H1 (cell line): Measurements from ENCODE around the gene ASTN2. TPM values are rescaled to one million over a fixed set of nuclear protein-coding genes. Genes with fewer than 3 reads are reported as not detected.

Experiments
- CTCF ChIA-PET: fragments of 300-600 bp; sonication (Branson Sonifier 250); formaldehyde crosslinking; loops from one replicate; lab custom pipeline; 2021; ENCODE audit not compliant: partially characterized antibody; lab: Charles Lee
- POLR2A ChIA-PET: fragments of 300-600 bp; sonication (Branson Sonifier 250); formaldehyde crosslinking; loops from one replicate; lab custom pipeline; 2021; ENCODE audit warnings: inconsistent platforms; ENCODE audit not compliant: partially characterized antibody; lab: Charles Lee
- DNase-seq, 2 experiments: peaks; one replicate each; pipeline versions ENCODE4 v3.0.0 to v3.0.0-alpha.2; 2010 to 2022; ENCODE audit warnings: low spot score in 2 of 2, low read depth in 1 of 2, mixed read lengths in 1 of 2
- FAIRE-seq: peaks from 2 replicates; lab custom pipeline; 2011; peaks lifted over from hg19 to GRCh38; lab: Jason Lieb, UNC
- H2AFZ ChIP-seq: 2 replicates; pipeline ENCODE4 v1.8.1; 2012; ENCODE audit warnings: low read length, inconsistent platforms
- H2AK5ac ChIP-seq: 2 replicates; pipeline ENCODE4 v1.6.1; 2013; ENCODE audit warnings: low read depth, low read length
- H2BK120ac ChIP-seq: replicated peaks from 2 replicates; pipeline ENCODE3; 2013; ENCODE audit warnings: low read depth, low read length, inconsistent platforms
- H2BK12ac ChIP-seq: 2 replicates; pipeline ENCODE4 v1.6.1; 2013; ENCODE audit warnings: low read depth, low read length
- H2BK15ac ChIP-seq: 2 replicates; pipeline ENCODE4 v1.6.1; 2013; ENCODE audit warnings: low read length
- H2BK20ac ChIP-seq: 2 replicates; pipeline ENCODE4 v1.6.1; 2013; ENCODE audit warnings: low read length
- H2BK5ac ChIP-seq: 2 replicates; pipeline ENCODE4 v1.6.1; 2013; ENCODE audit warnings: low read depth, low read length
- H3K14ac ChIP-seq: 2 replicates; pipeline ENCODE4 v1.6.1; 2013; ENCODE audit warnings: inconsistent platforms; ENCODE audit not compliant: insufficient read length
- H3K18ac ChIP-seq: 2 replicates; pipeline ENCODE4 v1.6.1; 2013; ENCODE audit warnings: low read length; ENCODE audit errors: extremely low read depth
- H3K23ac ChIP-seq: 2 replicates; pipeline ENCODE4 v1.6.1; 2013; ENCODE audit warnings: inconsistent platforms; ENCODE audit not compliant: insufficient read length
- H3K23me2 ChIP-seq: 2 replicates; pipeline ENCODE4 v1.6.1; 2013; ENCODE audit warnings: low read depth, low read length
- H3K27ac ChIP-seq: 2 replicates; pipeline ENCODE4 v1.6.1; 2011; ENCODE audit warnings: low read depth, low read length, inconsistent platforms
- H3K27me3 ChIP-seq, 4 experiments: replicated peaks in 1 of 4; 1 replicate in 1 of 4; 2 replicates in 3 of 4; pipeline versions ENCODE4 v1.6.1 to v1.8.1; 2011 to 2013; ENCODE audit warnings: low read length in 3 of 4, mild to moderate bottlenecking in 3 of 4, inconsistent platforms in 2 of 4, mixed read lengths in 2 of 4, moderate library complexity in 1 of 4; ENCODE audit not compliant: control insufficient read depth in 3 of 4, insufficient read depth in 3 of 4; ENCODE audit errors: extremely low read depth in 1 of 4
- H3K36me3 ChIP-seq, 4 experiments: 2 replicates each; pipeline versions ENCODE4 v1.6.1 to v1.8.1; 2011 to 2013; ENCODE audit warnings: mild to moderate bottlenecking in 4 of 4, low read length in 3 of 4, moderate library complexity in 2 of 4, control low read depth in 1 of 4, inconsistent platforms in 1 of 4; ENCODE audit not compliant: insufficient read depth in 4 of 4, control insufficient read depth in 2 of 4
- H3K4ac ChIP-seq: replicated peaks from 2 replicates; pipeline ENCODE3; 2013; ENCODE audit warnings: low read length, low read depth, mixed read lengths, inconsistent platforms; ENCODE audit not compliant: insufficient read length
- H3K4me1 ChIP-seq, 4 experiments: replicated peaks in 1 of 4; 1 replicate in 1 of 4; 2 replicates in 3 of 4; pipeline versions ENCODE4 v1.6.1 to v1.8.1; 2011 to 2013; ENCODE audit warnings: low read length in 3 of 4, inconsistent platforms in 2 of 4, mixed read lengths in 1 of 4; ENCODE audit not compliant: insufficient read depth in 4 of 4, control insufficient read depth in 3 of 4
- H3K4me2 ChIP-seq, 2 experiments: 2 replicates each; pipeline versions ENCODE4 v1.6.1 to v1.8.1; 2011 to 2013; ENCODE audit warnings: low read depth in 2 of 2, low read length in 2 of 2, control low read depth in 1 of 2, inconsistent platforms in 1 of 2, mild to moderate bottlenecking in 1 of 2; ENCODE audit not compliant: insufficient read depth in 1 of 2
- H3K4me3 ChIP-seq, 4 experiments: fragments of 200-600, 300-600 bp in 1 of 4; sonication (generic), shearing (Covaris generic), sonication (Bioruptor Twin) in 1 of 4; 2 replicates each; pipeline versions ENCODE4 v1.5.1 to v1.8.1; 2011 to 2016; ENCODE audit warnings: low read length in 4 of 4, low read depth in 3 of 4, control low read depth in 2 of 4, inconsistent platforms in 2 of 4, mild to moderate bottlenecking in 2 of 4, mixed read lengths in 1 of 4, moderate library complexity in 1 of 4; ENCODE audit not compliant: insufficient read depth in 2 of 4; ENCODE audit errors: extremely low read depth in 1 of 4
- H3K56ac ChIP-seq: replicated peaks from 2 replicates; pipeline ENCODE3; 2013; ENCODE audit warnings: low read depth, mild to moderate bottlenecking, mixed read lengths, low read length, inconsistent platforms; ENCODE audit not compliant: insufficient read length
- H3K79me1 ChIP-seq: 2 replicates; pipeline ENCODE4 v1.6.1; 2013; ENCODE audit warnings: low read depth, low read length, control low read depth
- H3K79me2 ChIP-seq, 2 experiments: 2 replicates each; pipeline versions ENCODE4 v1.6.1 to v1.8.1; 2012 to 2013; ENCODE audit warnings: low read length in 2 of 2, mild to moderate bottlenecking in 2 of 2, inconsistent platforms in 1 of 2; ENCODE audit not compliant: insufficient read depth in 2 of 2, control insufficient read depth in 1 of 2
- H3K9ac ChIP-seq, 4 experiments: replicated peaks in 1 of 4; 1 replicate in 1 of 4; 2 replicates in 3 of 4; pipeline versions ENCODE4 v1.6.1 to v1.8.1; 2011 to 2013; ENCODE audit warnings: low read depth in 3 of 4, low read length in 3 of 4, control low read depth in 2 of 4, mild to moderate bottlenecking in 2 of 4, moderate library complexity in 2 of 4, inconsistent platforms in 1 of 4; ENCODE audit errors: extremely low read depth in 1 of 4
- H3K9me3 ChIP-seq, 2 experiments: 2 replicates each; pipeline versions ENCODE4 v1.6.1 to v1.8.1; 2012 to 2013; ENCODE audit warnings: mild to moderate bottlenecking in 2 of 2, moderate library complexity in 2 of 2, control low read depth in 1 of 2, inconsistent platforms in 1 of 2, low read depth in 1 of 2, low read length in 1 of 2, mixed read lengths in 1 of 2; ENCODE audit not compliant: insufficient read depth in 2 of 2
- H4K20me1 ChIP-seq, 2 experiments: replicated peaks in 1 of 2; 2 replicates each; pipeline versions ENCODE3 to v1.8.1; 2011 to 2013; ENCODE audit warnings: inconsistent platforms in 2 of 2, low read length in 2 of 2, mild to moderate bottlenecking in 1 of 2; ENCODE audit not compliant: insufficient read depth in 2 of 2, control insufficient read depth in 1 of 2
- H4K5ac ChIP-seq: 2 replicates; pipeline ENCODE4 v1.6.1; 2013; ENCODE audit warnings: low read length, low read depth, mixed read lengths, inconsistent platforms; ENCODE audit not compliant: insufficient read length
- H4K8ac ChIP-seq: 2 replicates; pipeline ENCODE4 v1.8.0; 2013; ENCODE audit warnings: mild to moderate bottlenecking, moderate library complexity, low read length, inconsistent platforms; ENCODE audit not compliant: insufficient read depth; ENCODE audit errors: extremely low read depth
- H4K91ac ChIP-seq: replicated peaks from 2 replicates; pipeline ENCODE3; 2013; ENCODE audit warnings: low read length, mixed read lengths, inconsistent platforms; ENCODE audit not compliant: insufficient read length
- EZH2 ChIP-seq: fragments of 200-600 bp; sonication (generic); IDR thresholded peaks from 2 replicates; pipeline ENCODE4 v1.7.1; 2012; ENCODE audit warnings: low read depth, mild to moderate bottlenecking, moderate library complexity, low read length, inconsistent platforms; ENCODE audit not compliant: severe bottlenecking
- MAX ChIP-seq: IDR thresholded peaks from 2 replicates; pipeline ENCODE4 v1.6.1; 2012; ENCODE audit warnings: inconsistent platforms
- WGBS, 2 experiments: shearing (Covaris generic) in 1 of 2; methylation state at CpG; one replicate each; pipeline versions ENCODE4 v1.1.6 to v1.1.7; 2013 to 2015; ENCODE audit warnings: low lambda C conversion rate in 2 of 2, mixed read lengths in 2 of 2, inconsistent platforms in 1 of 2, low coverage in 1 of 2, missing lambda C conversion rate in 1 of 2; ENCODE audit not compliant: insufficient replicate concordance in 2 of 2, insufficient coverage in 1 of 2, insufficient read length in 1 of 2; ENCODE audit errors: extremely low coverage in 1 of 2, missing lambda C conversion rate in 1 of 2; 5-methylcytosine and 5-hydroxymethylcytosine counted together
- polyA plus RNA-seq, 7 experiments: library from polyadenylated mRNA; depleted of rRNA in 3 of 7; stranded (reverse) in 5 of 7; unstranded in 2 of 7; fragments of >200 nt in 5 of 7; fragments of 200-250 nt in 2 of 7; gene quantifications; 1 replicate in 5 of 7; 2 replicates in 1 of 7; 4 replicates in 1 of 7; pipeline versions ENCODE4 v1.2.1 to v1.2.3, GENCODE V29; 2011 to 2013; ENCODE audit warnings: missing spikeins in 2 of 7, mixed read lengths in 2 of 7
- total RNA-seq: library from RNA; stranded (reverse); fragmentation: NEBNext Ultra II Directional; extraction: Animal tissue kit (Norgen Biotek cat#: 25700); gene quantifications from 2 replicates; pipeline ENCODE4 v1.2.1, GENCODE V29; 2021

The ASTN2 gene
- total and polyA plus RNA-seq, 2 of the 8 experiments (the other 6 are each of a cell fraction or from before 2014, with no cell fraction given) = 8.2 to 13.7 TPM

GRCh38 chr9:116395699-116396037 is 1019.2 kb downstream of the ASTN2 start:
- Histone ChIP-seq H2AFZ (no peak overlapping the region), H3K4me3 (no peak overlapping the region), H4K20me1 (no peaks in the 10 kb centered on the region), H4K5ac (no peak overlapping the region), H2BK120ac (no peak overlapping the region), H3K18ac (no peak overlapping the region), H4K8ac (no peak overlapping the region), H2BK15ac (no peak overlapping the region), H3K14ac (no peak overlapping the region), H2BK12ac (no peak overlapping the region), H3K36me3 (no peaks in the 10 kb centered on the region), H3K23ac (no peak overlapping the region), H3K27ac (no peak overlapping the region), H3K9ac (no peak overlapping the region), H3K56ac (no peak overlapping the region), H2BK20ac (no peak overlapping the region), H2BK5ac (no peak overlapping the region), H3K79me2 (no peaks in the 10 kb centered on the region), H3K4me2 (no peak overlapping the region), H4K91ac (no peak overlapping the region), H2AK5ac (no peak overlapping the region), H3K4me1 (no peaks in the 10 kb centered on the region; a peak in 1 of 7 replicates), H3K23me2 (no peaks in the 10 kb centered on the region; the same call in 1 of the 2 replicates), H3K4ac (no peak overlapping the region), H3K9me3 (no peaks in the 10 kb centered on the region), H3K27me3 (no peaks in the 10 kb centered on the region), H3K79me1 (no peaks in the 10 kb centered on the region)
- whole genome bisulfite sequencing, 2 experiments = 94% methylated on average over 3 of the region's 3 CpGs; no CpG with 5 or more reads in 1 of the 2 experiments
- TF ChIP-seq EZH2 (no peak), MAX (no peak)
- DNase-seq = no peak
- no peak for FAIRE-seq
- ChIA-PET CTCF (no interaction called here), POLR2A (interaction anchor here (1.4 kb wide), 1 partner anchor 15 kb away, joined by 3 read pairs; no protein-coding TSS in a partner anchor)
